SU-DHL-6 (cell line): Measurements from ENCODE around the gene BTBD9.

ENCODE experiments used
- H2AFZ ChIP-seq: fragments of 200-600 bp; sonication (generic); 2 replicates; pipeline ENCODE4 v1.6.1; 2014; ENCODE audit warnings: low read depth, mild to moderate bottlenecking, moderate library complexity, mixed read lengths, antibody characterized with exemption, low read length; ENCODE audit not compliant: severe bottlenecking
- H3F3A ChIP-seq: fragments of 200-600 bp; shearing (Covaris generic); 2 replicates; pipeline ENCODE4 v1.6.0; 2016; ENCODE audit warnings: antibody characterized with exemption, mild to moderate bottlenecking; ENCODE audit not compliant: insufficient read depth
- H3K27ac ChIP-seq: fragments of 200-600 bp; sonication (generic); 2 replicates; pipeline ENCODE4 v1.5.1; 2016; ENCODE audit warnings: low read depth, mild to moderate bottlenecking, low read length, moderate library complexity, mixed read lengths
- H3K27me3 ChIP-seq: fragments of 200-600 bp; sonication (generic), shearing (Covaris generic); 2 replicates; pipeline ENCODE4 v1.6.0; 2014; ENCODE audit warnings: mild to moderate bottlenecking, low read length
- H3K36me3 ChIP-seq: fragments of 200-600 bp; sonication (generic); 2 replicates; pipeline ENCODE4 v1.6.1; 2014; ENCODE audit warnings: mild to moderate bottlenecking, low read length, mixed read lengths
- H3K4me2 ChIP-seq: fragments of 300-600, 200-600 bp; shearing (Covaris generic), sonication (generic); 2 replicates; pipeline ENCODE4 v1.6.0; 2014; ENCODE audit warnings: low read length, low read depth, mild to moderate bottlenecking; ENCODE audit not compliant: poor library complexity, severe bottlenecking
- H3K4me3 ChIP-seq: fragments of 200-600 bp; sonication (generic); 2 replicates; pipeline ENCODE4 v1.5.1; 2014; ENCODE audit warnings: antibody characterized with exemption, low read length, mild to moderate bottlenecking, mixed read lengths; ENCODE audit not compliant: insufficient read depth, poor library complexity, severe bottlenecking
- H3K79me2 ChIP-seq: fragments of 200-600 bp; sonication (generic); 2 replicates; pipeline ENCODE4 v1.6.1; 2014; ENCODE audit warnings: mild to moderate bottlenecking, low read length, moderate library complexity; ENCODE audit not compliant: insufficient read depth
- H3K9ac ChIP-seq: fragments of 200-600 bp; sonication (generic); 2 replicates; pipeline ENCODE4 v1.7.0; 2014; ENCODE audit warnings: mild to moderate bottlenecking, low read length
- H3K9me2 ChIP-seq: fragments of 200-600 bp; sonication (generic); replicated peaks from 2 replicates; pipeline ENCODE4 v1.6.1; 2014; ENCODE audit warnings: low read length; ENCODE audit not compliant: insufficient read depth
- H3K9me3 ChIP-seq: fragments of 200-600 bp; sonication (generic); 2 replicates; pipeline ENCODE4 v1.6.1; 2014; ENCODE audit warnings: low read length, mixed read lengths; ENCODE audit not compliant: insufficient read depth
- H4K20me1 ChIP-seq: fragments of 200-600 bp; sonication (generic); 2 replicates; pipeline ENCODE4 v1.6.1; 2014; ENCODE audit warnings: low read depth, mild to moderate bottlenecking, antibody characterized with exemption, low read length, moderate library complexity, mixed read lengths
- EZH2phosphoT487 ChIP-seq: fragments of 200-600 bp; sonication (generic), shearing (Covaris generic); conservative IDR thresholded peaks from 2 replicates; pipeline ENCODE4 v1.6.1; 2018; ENCODE audit warnings: mild to moderate bottlenecking, antibody characterized with exemption, low read length, moderate library complexity, mixed read lengths
- TF ChIP-seq, protein P1 (sequence below): fragments of 200-600 bp; sonication (generic); IDR thresholded peaks from one replicate; pipeline ENCODE4 v1.5.1; 2017; ENCODE audit warnings: antibody characterized with exemption, mild to moderate bottlenecking, low read length, moderate library complexity; ENCODE audit not compliant: insufficient read depth, poor library complexity, severe bottlenecking

Gene BTBD9

DNA sequence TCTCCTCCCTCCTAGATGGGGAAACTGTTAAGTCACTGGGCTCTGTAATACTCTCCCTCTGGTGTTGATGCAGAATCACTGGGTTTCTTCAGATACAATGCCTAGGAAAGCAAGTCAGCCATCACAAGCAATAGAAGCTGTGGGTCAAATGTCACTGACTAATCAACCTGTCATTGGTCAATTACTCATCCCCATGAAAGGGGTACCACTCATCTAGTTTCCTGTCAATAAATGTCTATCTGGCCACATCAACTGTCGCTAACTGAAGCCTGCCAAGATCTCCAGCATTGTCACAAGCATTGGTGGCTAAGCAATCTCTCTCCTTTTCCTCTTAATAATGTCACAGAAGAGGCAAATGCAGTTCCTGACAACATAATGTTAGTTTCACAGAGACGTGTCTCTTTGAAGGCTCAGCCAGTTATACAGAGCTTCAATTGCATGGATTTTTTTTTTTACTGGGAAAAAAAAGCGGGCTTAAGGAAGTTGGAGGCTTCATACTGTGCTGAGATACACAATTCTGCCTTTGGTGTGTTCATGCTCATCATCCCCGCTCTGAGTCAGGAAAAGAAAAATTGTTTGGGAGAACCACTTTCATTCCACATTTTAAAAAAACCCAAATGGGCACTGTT is 355.9 kb downstream of the BTBD9 start:
- H3K4me2 ChIP-seq: no peak overlapping the region
- TF ChIP-seq, protein P1, sequence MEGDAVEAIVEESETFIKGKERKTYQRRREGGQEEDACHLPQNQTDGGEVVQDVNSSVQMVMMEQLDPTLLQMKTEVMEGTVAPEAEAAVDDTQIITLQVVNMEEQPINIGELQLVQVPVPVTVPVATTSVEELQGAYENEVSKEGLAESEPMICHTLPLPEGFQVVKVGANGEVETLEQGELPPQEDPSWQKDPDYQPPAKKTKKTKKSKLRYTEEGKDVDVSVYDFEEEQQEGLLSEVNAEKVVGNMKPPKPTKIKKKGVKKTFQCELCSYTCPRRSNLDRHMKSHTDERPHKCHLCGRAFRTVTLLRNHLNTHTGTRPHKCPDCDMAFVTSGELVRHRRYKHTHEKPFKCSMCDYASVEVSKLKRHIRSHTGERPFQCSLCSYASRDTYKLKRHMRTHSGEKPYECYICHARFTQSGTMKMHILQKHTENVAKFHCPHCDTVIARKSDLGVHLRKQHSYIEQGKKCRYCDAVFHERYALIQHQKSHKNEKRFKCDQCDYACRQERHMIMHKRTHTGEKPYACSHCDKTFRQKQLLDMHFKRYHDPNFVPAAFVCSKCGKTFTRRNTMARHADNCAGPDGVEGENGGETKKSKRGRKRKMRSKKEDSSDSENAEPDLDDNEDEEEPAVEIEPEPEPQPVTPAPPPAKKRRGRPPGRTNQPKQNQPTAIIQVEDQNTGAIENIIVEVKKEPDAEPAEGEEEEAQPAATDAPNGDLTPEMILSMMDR: no peak
- TF ChIP-seq EZH2phosphoT487: no peak
- no peaks in the 10 kb centered on the region for H3F3A ChIP-seq
- H3K27ac ChIP-seq: no peak overlapping the region
- H3K9ac ChIP-seq: no peak overlapping the region
- H2AFZ ChIP-seq: no peak overlapping the region
- no peaks in the 10 kb centered on the region for H3K9me2 ChIP-seq
- no peaks in the 10 kb centered on the region for H3K79me2 ChIP-seq
- H4K20me1 ChIP-seq: no peaks in the 10 kb centered on the region
- H3K4me3 ChIP-seq: no peak overlapping the region
- H3K36me3 ChIP-seq: no peaks in the 10 kb centered on the region
- H3K9me3 ChIP-seq: no peaks in the 10 kb centered on the region
- no peaks in the 10 kb centered on the region for H3K27me3 ChIP-seq

GRCh38 chr6:38282911-38283310 is 356.8 kb downstream of the BTBD9 start:
- no peaks in the 10 kb centered on the region for H3K79me2 ChIP-seq
- no peaks in the 10 kb centered on the region for H3K36me3 ChIP-seq
- H3K4me3 ChIP-seq: no peak overlapping the region
- H3K4me2 ChIP-seq: no peak overlapping the region
- no peak overlapping the region for H2AFZ ChIP-seq
- H4K20me1 ChIP-seq: no peaks in the 10 kb centered on the region
- TF ChIP-seq EZH2phosphoT487: no peak
- TF ChIP-seq, protein P1: no peak
- H3K9me3 ChIP-seq: no peaks in the 10 kb centered on the region
- no peaks in the 10 kb centered on the region for H3F3A ChIP-seq
- H3K9me2 ChIP-seq: no peaks in the 10 kb centered on the region
- no peaks in the 10 kb centered on the region for H3K27me3 ChIP-seq
- no peak overlapping the region for H3K27ac ChIP-seq
- H3K9ac ChIP-seq: no peak overlapping the region

- Histone ChIP-seq H3K27ac (no peak overlapping the region), H3K4me3 (no peak overlapping the region), H3K36me3 (no peaks in the 10 kb centered on the region), H3K4me2 (no peak overlapping the region), H4K20me1 (no peaks in the 10 kb centered on the region), H3F3A (no peaks in the 10 kb centered on the region), H2AFZ (no peak overlapping the region), H3K9ac (no peak overlapping the region), H3K9me3 (no peaks in the 10 kb centered on the region), H3K9me2 (no peaks in the 10 kb centered on the region), H3K27me3 (no peaks in the 10 kb centered on the region), H3K79me2 (no peaks in the 10 kb centered on the region)
- TF ChIP-seq, protein P1: no peak
- TF ChIP-seq EZH2phosphoT487: no peak
Observed at GRCh38 chr6:38281126-38281525, 358.6 kb downstream of the BTBD9 start.
